GM12864 (cell line): ENCODE data around the gene PPARD.
"Not testable (repeated sequence)": the region's sequence is repeated elsewhere in the genome, so short reads cannot be mapped to it uniquely, and the experiment has no call there.

Experiments
- DNase-seq: peaks from one replicate; pipeline ENCODE4 v3.0.0-alpha.2; 2011; ENCODE audit warnings: low read depth
- H3K4me3 ChIP-seq: 2 replicates; pipeline ENCODE4 v1.5.1; 2011; ENCODE audit warnings: mild to moderate bottlenecking, low read depth, low read length, control low read depth
- CTCF ChIP-seq: IDR thresholded peaks from 2 replicates; pipeline ENCODE4 v1.5.1; 2011; ENCODE audit warnings: low read depth, mild to moderate bottlenecking, moderate library complexity, low read length, control low read depth, inconsistent platforms; ENCODE audit errors: missing control alignments

PPARD gene

GRCh38 chr6:35327349-35328027 lies 14.9 kb upstream of the PPARD start:
- no peak for DNase-seq
- peak; percentile 79 for TF ChIP-seq CTCF

GRCh38 chr6:35328108-35328723 lies 14.1 kb upstream of the PPARD start:
- DNase-seq, result no peak
- TF ChIP-seq CTCF, result no peak
- H3K4me3 ChIP-seq, result no peak overlapping the region

More at GRCh38 chr6:35327349-35328027, 14.9 kb upstream of the PPARD start:
- no peak overlapping the region for H3K4me3 ChIP-seq

- DNase-seq, H3K4me3 ChIP-seq: not testable (repeated sequence)
Observed at GRCh38 chr6:35328965-35329364, 13.4 kb upstream of the PPARD start.

- TF ChIP-seq CTCF, result no peak
Observed at GRCh38 chr6:35330541-35331119, 11.7 kb upstream of the PPARD start.

GRCh38 chr6:35332074-35332887 lies 10.1 kb upstream of the PPARD start:
- TF ChIP-seq CTCF, result peak; percentile 42
- not testable (repeated sequence) for DNase-seq, H3K4me3 ChIP-seq

More at GRCh38 chr6:35330541-35331119, 11.7 kb upstream of the PPARD start:
- no peak for DNase-seq
- H3K4me3 ChIP-seq, result no peak overlapping the region

DNA sequence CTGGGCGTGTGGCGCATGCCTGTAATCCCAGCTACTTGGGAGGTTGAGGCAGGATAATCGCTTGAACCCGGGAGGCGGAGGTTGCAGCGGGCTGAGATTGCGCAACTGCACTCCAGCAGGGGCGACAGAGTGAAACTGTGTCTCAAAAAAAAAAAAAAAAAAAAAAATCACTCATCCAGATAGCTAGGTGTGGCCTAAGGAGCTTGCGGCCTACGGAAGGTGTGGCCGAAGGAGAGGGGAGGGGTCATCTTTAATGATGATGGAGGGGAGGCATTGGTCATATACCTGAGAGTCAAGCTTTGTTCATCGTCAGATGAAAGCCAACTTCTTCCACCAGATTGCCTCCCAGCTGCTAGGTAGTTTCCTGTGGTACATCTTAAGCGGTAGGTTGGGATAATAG lies 801 bp upstream of the PPARD start:
- H3K4me3 ChIP-seq, result no peak overlapping the region
- DNase-seq, result no peak
- no peak for TF ChIP-seq CTCF
